GM18907 (cell line): ENCODE measurements around the gene SLC16A5.

Experiments
- ATAC-seq: cut with Tn5 transposase; IDR thresholded peaks from one replicate; pipeline ENCODE4 v1.9.1; 2021; ENCODE audit warnings: mild to moderate bottlenecking, moderate library complexity; ENCODE audit not compliant: unreplicated experiment

SLC16A5 gene

DNA sequence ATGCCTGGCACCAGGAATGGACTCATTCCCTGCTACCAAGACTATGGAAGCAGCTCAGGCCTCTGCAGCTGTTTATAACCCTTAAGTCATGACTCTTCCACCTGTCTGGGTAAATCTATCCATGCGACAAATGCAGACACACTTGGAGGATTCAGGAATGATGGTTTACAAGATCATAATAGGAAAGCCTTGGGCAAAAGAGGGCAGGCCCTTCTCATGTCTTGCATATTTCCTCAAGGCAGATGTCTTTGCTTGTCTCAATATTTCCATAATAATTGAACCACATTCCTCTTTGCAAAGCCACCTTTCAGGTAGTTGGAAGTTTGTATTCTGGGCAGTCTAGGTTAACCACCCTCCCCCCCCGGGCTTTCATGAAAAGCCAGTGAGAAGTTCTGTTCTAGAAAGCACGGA, 67.4 kb downstream of the SLC16A5 start:
- no peak for ATAC-seq
